GM18499 (cell line): ENCODE results near the gene STARD13.

ENCODE experiments used
- ATAC-seq: cut with Tn5 transposase; IDR thresholded peaks from one replicate; pipeline ENCODE4 v1.9.1; 2021; ENCODE audit warnings: moderate number of reproducible peaks; ENCODE audit not compliant: insufficient read depth, unreplicated experiment

The STARD13 gene

DNA sequence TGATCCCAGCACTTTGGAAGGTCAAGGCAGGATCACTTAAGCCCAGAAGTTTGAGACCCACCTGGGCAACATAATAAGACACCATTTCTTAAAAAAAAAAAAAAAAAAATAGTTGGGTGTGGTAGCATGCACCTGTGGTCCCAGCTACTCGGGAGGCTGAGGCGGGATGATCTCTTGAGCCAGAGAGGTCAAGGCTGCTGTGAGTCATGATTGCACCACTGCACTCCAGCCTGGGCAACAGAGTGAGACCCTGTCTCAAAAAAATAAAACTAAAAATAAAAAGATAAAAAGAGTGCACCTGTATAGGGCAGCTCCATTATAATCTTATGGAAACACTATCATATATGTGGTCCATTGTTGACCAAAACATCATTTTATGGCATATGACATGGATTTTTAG lies 25.5 kb upstream of the STARD13 start:
- ATAC-seq: no peak

DNA sequence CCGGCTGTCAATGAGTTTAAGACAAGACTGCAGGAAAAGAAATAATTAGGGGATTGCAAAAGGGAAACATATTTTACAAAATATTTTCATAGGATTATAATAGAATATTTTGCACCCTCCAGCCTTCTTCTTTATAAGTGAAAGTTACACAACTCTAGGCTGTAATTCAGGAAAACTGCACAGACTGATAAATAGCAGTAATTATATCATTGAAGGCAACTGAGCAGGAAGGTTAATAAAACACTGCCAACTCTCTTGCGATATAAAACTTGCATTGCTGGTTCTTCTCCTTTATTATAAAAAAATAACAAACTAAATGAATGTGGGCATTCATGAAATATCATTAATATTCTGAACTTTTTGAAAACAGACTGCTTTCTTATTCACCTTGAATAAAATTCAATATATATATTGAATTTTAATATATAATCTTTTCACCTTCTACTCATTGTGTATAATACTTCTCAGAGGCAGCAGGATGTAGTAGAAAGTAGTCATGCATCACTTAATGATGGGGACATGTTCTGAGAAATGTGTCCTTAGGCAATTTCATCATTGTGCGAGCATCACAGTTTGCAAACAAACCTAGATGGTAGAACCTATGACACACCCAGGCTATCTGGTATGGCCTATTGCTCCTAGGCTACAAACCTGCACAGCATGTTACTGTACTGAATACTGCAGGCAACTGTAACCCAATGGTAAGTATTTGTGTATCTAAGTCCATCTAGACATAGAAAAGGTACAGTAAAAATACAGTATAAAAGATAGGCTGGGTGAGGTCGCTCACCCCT lies 24.9 kb upstream of the STARD13 start:
- no peak for ATAC-seq

DNA sequence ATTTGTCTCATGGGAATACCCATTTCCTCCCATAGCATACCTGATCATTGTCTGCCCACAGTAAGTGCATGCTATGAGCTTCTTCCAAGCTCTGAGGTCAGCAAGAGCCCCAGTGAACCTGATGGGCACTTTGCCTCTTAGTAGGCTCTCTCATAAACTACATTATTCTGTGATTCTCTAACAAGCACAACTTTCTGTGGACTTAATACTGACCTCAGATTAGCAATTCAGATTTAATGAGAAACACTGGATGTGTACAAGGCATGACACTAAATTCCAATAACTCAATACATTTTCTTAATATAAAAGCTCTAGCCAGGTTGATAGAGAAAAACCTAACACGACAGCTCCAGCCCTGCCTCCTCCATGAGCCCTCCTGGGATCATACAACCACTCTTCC lies 23.3 kb upstream of the STARD13 start:
- no peak for ATAC-seq

DNA sequence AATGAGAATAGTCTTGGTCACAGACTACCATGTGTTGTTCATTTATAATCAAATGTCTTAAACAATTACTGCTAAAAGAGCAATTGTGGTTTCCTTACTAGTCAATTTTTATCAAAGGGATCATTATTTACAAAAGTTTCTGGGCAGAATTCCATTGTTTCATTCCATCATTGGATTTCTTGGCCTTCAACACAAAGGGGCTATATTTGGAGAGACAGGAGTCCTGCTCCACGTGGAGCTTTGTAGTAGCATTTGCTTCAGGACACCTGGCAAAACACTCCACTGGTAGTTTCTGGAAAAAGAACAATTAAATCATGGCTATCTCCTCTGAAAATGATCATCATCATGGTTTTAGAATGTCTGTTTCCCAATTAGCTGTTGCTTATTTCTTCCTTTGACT lies 22.3 kb upstream of the STARD13 start:
- no peak for ATAC-seq

DNA sequence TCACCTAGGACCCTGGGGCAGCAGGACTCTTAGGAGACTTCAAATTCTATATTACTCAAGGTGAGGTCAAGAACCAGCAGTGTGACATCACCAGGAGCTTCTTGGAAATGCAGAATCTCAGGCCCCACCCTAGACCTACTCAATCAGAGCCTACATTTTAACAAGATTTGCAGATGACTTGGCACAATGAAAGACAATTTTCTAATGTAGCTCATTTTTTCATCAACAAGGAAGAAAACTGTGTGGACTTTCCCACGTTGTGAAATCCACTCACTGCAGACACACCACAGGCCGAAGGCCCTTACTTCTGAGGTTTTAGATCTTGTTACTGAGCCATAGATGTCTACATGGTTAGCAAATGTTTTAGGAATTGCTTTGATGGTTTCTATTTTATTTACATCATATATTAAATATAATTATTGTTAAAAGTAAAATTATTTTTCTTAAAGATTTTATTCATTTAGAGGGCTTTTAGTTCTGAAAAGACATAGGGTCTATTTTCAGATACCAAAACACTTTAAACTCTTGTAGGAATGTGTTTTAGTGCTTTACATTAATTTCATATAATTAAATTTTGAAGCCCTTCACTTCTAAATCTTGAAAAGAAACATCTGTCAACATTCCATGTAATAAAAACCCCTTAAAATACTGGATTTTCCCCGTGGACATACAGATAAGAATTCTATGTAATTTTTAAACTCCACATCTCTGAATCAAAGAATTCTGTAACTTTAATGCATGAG lies 18.5 kb upstream of the STARD13 start:
- ATAC-seq: no peak

DNA sequence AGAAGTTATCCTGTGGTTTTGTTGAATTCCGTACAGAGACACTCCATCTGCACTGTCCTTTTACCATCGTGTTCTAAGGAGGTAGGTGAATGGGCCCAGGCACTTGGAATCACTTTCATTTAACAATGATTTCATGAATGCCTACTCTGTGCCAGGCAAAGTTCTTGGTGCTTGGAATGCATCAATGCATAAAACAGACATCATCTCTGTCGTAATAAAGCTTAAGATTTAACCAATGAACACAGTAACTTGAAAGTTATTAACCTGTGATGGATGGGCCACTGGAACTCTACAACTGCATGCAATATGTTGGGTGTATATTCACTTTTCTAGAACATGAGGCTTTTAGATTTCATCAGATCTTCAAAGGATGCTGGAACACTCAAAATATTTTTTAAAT lies 14.1 kb upstream of the STARD13 start:
- no peak for ATAC-seq

DNA sequence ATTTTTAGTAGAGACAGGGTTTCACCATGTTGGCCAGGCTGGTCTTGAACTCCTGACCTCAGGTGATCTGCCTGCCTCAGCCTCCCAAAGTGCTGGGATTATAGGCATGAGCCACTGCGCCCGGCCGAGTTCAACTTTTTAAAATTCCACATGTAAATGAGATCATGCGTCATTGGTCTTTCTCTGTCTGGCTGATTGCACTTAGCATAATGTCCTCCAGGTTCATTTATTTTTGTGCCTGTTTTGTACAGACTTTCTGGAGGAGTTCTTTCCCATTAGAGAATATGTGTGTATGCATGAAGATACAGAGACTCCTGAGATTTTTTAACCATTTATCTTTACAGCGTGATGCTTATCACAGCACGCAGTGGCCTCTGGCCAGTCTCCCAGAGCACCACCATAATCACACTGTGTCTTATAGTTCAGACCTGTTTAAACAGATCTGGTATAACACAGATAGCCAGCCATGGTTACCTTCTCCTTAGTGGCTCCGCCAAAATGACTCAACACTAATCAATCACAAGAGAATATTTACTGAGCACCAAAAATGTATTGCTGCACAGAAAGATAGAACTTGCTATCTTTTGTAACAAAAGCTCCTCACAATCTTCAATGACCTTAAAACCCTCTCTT lies 11.4 kb upstream of the STARD13 start:
- ATAC-seq: no peak

DNA sequence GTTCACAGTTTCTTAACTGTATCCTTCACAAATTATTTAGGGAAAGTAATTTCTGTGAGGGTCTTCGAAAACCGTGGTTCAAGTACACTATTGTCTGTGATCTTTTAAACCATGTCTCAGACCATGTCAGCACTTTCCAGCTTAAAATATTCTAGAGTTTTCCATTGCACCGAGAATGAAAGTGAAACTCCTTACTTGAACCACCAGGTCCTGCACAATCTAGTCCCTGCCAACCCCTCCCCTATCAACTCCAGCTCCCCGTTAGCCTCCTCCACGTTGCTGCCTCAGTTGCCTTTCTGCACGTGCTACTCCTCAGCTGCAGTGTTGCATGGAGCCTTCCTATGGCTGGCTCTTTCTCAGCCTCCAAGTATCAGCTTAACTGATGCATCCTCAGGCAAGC lies 7.2 kb upstream of the STARD13 start:
- no peak for ATAC-seq

DNA sequence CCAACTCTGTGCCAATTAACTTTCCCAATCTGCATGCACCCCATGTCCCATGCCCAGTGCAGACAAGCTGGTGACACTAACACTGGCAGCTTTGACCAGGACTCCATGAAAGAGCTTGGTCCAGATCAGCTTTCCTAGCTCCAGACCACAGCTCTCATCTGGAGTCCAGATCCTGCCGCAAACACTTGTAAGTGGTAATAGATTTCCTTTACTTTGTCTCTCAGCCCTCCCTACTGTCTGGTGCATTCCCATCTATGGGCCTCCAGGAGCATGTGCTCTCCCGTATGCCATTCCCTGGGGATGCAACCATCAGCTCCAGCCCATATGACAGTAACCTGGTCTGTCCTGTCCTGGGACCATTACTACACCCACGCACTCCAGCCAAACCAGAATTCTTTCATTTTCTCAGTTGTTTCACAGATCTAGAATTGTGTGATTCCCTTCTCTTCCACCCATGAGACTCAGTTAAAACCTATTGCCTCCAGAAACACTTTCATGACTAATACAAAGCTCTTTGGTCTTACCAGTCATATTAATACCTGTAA lies 4.9 kb upstream of the STARD13 start:
- no peak for ATAC-seq

DNA sequence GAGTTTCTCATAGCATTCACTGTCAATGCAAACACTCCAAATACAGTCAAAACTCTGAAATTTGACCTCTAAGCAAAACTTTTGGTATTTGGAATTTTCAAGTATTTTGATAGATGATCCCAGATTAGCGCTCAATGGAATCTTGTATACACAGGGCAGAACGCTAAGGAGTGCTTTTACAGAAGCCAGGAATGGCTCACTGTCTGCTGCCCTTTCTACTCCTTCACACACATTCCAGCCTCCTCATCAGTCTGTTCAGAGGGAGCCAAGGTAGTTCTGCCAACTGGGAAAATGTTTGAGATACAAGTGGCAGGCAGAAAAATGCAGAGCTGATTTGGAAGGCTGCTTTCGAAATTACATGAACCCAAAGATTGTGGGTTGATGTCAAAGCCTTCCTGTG lies 4.4 kb upstream of the STARD13 start:
- ATAC-seq: no peak

DNA sequence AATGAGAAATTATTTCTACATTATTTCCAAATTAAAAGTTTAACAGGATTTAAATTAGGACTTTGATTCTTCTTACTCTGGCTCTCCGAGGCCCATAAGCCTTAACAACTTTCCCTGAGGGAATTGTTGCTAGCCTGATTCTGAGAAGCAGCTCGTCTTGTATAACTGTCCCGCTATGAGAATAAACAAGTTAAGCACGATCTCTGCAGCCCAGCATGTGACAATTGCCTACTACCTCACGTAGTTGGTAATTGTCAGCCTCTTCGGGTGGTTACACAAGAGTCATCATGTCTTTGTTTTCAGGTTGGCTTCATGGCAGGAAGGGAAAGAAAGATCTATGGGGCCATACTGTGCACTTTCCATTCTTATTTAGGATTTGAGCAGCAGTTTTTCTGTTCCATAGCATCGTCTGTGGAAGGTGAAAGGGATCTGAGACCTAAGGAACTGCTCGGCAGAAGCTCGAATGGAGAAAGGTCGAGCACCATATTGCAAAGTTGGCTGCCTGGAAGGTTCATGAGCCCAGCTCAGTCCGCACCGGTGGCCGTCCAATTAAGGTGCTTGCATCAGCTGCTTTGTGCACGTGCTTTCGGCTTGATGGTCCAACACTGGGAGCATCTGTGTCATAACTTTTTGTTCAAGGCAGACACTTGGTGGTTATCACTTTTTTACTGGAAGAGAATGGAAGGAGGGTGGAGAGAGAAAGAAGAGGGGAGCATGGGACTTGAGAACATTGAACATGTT lies 1.8 kb upstream of the STARD13 start:
- ATAC-seq: no peak

DNA sequence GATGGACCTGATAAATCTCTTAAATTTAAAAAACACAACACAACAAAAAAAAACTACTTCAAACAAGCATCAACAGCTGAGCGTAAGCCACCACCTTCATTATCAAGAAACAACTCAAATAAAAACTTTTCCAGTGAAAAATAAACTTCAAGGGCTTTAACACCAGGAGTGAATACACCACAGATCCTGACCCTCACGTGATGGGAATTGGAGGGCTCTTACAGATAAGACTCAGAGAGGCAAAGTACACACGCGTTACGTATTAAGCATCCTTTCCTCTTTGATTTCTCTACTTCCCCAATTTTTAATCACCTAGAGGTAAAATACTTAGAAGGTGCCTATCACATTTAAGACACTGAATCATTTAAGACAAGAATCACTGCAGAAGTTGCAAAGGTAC lies 573 bp upstream of the STARD13 start:
- ATAC-seq: no peak

DNA sequence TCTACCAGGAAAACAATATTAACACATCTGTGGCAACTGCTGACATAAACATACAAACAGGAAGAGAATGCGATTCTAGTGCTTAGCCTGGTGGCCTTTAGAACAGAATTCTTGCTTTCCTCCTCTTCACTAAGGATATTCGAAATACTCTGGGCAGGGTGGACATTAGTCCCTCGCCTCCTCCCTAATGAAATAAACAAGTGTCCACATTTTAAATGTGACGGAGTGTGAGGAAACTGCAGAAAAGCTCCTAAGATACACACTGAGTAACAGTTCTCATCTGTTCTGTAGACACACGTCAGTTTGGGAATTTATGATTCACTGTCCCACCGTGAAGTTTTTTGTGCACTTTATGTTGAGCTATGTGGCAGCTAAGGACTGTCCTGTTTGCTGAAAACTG lies 639 bp downstream of the STARD13 start:
- ATAC-seq: no peak

DNA sequence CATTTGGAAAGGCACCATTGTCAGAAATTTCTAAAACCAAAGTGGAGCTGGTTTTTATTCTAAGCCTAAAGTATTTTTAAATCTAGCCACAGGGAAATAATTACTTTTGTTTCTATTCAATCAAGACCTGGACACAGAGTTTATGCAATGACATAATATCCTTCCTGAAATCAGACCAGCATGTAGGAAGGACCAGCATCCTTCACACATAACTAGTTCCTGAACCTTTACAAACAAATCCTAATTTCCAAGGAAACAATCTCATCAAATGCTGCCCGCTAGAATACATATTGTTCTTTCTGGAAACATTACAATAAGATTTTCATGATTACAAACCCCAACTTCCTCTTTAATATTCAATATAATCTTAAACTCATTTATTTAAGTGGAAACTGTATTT lies 1.5 kb downstream of the STARD13 start:
- no peak for ATAC-seq

DNA sequence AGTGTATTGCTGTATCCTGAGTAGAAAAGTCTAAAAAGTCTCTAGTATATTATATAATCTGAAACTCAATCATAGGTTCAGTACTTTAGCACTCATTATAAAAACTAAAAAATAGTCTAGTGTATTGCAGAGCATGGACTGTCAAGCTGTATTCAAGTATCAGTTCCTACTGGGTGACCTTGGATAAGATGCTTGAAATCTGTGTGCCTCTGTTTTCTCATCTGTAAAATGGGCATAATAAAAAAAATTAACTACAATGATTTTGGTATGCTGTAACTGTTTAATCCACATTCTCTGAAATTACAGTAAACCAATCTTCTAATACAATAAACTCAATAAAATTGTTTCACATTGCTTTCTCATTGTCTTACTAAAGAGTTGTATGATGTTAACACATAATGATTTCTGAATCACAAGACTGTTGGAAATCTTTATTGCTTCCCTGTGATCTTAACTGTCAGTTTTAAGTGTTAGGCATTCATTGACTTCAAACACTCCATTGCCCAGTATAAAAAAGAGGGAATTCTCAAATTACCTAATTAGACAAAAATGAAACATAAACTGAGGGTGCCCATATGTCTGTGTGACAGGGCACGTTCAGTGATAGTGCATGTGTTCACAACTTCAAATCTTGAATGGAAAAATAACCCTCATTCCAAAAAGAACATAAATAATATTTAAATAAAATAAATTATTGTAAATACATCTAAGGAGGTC lies 2.2 kb downstream of the STARD13 start:
- no peak for ATAC-seq

DNA sequence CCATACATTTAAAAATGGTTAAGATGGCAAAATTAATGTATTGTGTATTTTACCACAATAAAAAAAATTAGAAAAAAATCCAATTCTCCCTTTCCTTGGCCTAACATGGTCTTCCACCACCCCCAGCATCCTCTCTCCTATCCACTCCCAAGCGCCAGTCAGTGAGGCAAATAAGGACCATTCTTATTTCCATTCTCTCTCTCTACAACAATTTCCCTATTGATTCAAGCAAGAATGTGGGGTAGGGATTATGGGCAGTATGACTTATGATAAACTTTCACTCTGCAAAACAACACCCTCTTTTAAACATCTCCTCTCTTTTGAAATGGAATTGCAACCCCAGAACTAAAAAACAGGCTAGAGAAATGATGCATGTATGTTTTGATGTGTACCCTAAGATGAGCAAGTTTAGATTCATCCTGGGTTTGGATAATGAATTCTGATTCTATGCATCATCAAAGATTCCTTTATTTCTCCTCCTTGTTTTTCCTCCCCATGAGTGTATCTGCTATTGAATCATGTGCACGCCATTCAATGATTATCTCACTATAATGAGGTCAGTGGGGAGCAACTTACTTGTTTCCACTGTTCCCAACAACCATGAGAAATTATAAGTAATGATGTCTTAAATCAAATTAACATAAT lies 3.5 kb downstream of the STARD13 start:
- no peak for ATAC-seq

DNA sequence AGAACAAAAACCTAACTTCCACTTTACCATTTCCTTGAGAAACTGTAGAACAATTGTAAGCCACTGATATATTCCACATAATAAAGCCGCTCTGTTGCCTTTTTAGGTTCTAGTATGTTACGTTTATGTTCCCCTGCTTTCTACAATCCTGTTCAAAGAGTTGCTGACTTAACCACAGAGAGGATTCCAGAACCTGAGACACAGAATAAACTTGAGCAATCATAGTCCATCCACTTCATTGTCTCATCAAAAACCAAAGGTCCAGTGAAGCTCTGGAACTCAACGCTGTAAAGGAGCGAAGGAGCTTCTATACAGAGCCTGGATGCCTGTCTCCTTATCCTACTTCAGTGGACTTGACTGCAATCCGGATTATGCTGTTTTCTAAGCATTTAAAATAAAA lies 4.6 kb downstream of the STARD13 start:
- no peak for ATAC-seq

DNA sequence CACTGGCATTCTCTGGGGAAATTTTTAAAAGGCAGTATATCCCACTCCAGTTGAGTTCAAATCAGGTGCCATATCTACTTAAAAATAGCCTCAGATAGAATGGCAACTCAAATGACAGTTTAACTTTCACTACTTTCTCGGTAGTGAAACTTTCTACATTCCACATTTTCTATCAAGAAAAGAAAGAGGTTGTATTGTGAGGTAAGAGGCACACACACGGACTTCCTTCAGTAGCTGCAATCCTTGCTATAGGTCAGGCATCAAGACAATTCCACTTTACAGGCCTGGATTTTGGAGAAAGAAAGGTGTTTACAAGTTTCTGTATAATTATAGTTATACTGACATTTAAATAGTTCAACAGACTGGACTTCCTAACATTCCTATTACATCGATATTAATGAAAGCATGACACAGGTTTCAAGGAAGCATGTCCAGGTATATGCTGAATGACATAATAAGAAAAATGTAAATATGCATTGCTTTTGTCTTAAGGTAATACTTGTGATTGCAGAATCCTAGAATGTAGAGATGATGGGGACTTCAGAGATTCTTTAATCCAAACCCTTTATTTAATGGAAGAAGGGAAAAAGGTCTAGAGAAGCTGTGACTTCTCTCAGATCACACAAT lies 5.2 kb downstream of the STARD13 start:
- ATAC-seq: no peak
